Measurements from ENCODE around the gene CCM2. TPM values are rescaled to one million over a fixed set of nuclear protein-coding genes. Genes with fewer than 3 reads are reported as not detected.

Gene CCM2
- total and polyA plus RNA-seq, 7 donors, result 33.3 to 110 (median 49.9) TPM

DNA sequence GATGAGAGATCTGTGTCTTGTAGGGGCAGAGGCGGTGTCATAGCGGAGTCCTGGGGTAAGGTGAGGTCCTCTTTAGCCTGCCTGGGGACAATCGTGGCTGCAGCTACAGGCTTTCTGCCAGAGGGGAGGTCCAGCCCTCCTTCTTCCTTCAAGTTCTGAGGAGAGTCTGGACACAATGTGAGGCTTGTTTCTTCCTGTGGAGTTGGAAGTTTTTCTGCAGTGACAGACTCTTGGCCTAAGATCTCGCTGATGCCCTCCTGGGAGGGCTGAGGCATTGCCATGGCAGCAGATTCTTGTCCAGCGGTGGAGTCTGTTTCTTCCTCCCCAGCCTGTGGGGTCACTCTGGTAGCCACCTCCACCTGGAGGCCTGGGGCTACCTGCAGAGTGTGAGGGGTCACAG lies 84.3 kb downstream of the CCM2 start:
- H3K4me3 ChIP-seq, result no peak overlapping the region
- DNase-seq (no peak), ATAC-seq (no peak)
- H3K27me3 ChIP-seq (ENCODE audit: insufficient read depth in 3 of 3, low read length in 2 of 3), result peaks cover 0 to 6% (median 0%) of the 10 kb centered on the region in 3 donors
- no peak overlapping the region for H3K27ac ChIP-seq
- TF ChIP-seq, protein P1, sequence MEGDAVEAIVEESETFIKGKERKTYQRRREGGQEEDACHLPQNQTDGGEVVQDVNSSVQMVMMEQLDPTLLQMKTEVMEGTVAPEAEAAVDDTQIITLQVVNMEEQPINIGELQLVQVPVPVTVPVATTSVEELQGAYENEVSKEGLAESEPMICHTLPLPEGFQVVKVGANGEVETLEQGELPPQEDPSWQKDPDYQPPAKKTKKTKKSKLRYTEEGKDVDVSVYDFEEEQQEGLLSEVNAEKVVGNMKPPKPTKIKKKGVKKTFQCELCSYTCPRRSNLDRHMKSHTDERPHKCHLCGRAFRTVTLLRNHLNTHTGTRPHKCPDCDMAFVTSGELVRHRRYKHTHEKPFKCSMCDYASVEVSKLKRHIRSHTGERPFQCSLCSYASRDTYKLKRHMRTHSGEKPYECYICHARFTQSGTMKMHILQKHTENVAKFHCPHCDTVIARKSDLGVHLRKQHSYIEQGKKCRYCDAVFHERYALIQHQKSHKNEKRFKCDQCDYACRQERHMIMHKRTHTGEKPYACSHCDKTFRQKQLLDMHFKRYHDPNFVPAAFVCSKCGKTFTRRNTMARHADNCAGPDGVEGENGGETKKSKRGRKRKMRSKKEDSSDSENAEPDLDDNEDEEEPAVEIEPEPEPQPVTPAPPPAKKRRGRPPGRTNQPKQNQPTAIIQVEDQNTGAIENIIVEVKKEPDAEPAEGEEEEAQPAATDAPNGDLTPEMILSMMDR (IDR thresholded peaks at IDR 0.05), result no peak
- H3K9me3 ChIP-seq, result no peaks in the 10 kb centered on the region
- H3K4me1 ChIP-seq, result no peaks in the 10 kb centered on the region
- H3K36me3 ChIP-seq (ENCODE audit: insufficient read depth in 1 of 2, low read depth in 1 of 2), result no peaks in the 10 kb centered on the region
- intact Hi-C loops (cut with DNase I), result no loop called here
- 71 to 75% (median 73%) methylated on average over 5 of the region's 5 CpGs for WGBS, 3 donors

DNA sequence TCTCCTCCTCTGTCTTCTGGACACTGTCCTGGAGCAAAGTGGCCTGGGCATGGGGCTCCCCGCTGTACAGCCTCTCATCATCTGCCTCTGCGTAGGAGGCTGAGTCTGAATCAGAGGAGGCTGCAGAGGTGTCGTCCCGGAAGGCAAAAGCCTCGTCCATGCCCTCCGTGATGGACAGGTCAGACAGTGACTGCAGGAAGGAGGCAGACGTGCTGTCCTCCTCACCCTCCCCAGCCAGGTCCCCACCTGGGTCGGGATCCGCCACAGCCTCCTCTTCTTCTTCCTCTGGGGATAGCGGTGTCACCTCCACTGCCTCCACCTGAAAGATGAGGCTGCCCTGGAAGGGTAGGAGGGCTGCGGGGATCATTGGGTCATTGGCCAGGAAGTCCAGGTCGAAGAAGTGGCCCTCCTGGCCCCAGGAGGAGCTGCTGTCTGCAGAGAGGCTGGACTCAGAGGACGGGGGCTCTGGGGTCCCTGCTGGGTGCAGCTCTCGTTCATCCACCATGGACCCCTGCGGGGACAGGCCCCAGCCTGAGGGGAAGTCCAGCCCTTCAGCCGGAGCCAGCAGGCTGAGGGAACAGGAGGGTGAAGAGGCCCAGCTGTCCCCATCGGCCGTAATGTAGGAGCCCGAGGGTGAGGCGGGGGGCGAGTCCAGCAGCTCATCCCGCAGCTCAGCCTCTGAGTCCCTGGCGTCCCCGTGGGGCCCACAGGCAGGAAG lies 85.1 kb downstream of the CCM2 start:
- 71 to 80% (median 79%) methylated on average over 23 to 24 of the region's 24 CpGs for WGBS, 3 donors
- no peak overlapping the region for H3K4me3 ChIP-seq
- no peak overlapping the region for H3K27ac ChIP-seq
- intact Hi-C loops (cut with DNase I), result loop anchor here in 1 of 2 donors (5.0 kb wide), 1 partner anchor 52 kb away; no protein-coding TSS in a partner anchor
- DNase-seq (peak in 1 of 2 donors; percentile 40), ATAC-seq (no peak)
- H3K4me1 ChIP-seq, result no peaks in the 10 kb centered on the region
- no peaks in the 10 kb centered on the region for H3K36me3 ChIP-seq (ENCODE audit: insufficient read depth in 1 of 2, low read depth in 1 of 2)
- TF ChIP-seq, protein P1 (IDR thresholded peaks at IDR 0.05), result no peak
- H3K9me3 ChIP-seq, result no peaks in the 10 kb centered on the region
- peaks cover 0 to 9% (median 0%) of the 10 kb centered on the region in 3 donors for H3K27me3 ChIP-seq (ENCODE audit: insufficient read depth in 3 of 3, low read length in 2 of 3)

DNA sequence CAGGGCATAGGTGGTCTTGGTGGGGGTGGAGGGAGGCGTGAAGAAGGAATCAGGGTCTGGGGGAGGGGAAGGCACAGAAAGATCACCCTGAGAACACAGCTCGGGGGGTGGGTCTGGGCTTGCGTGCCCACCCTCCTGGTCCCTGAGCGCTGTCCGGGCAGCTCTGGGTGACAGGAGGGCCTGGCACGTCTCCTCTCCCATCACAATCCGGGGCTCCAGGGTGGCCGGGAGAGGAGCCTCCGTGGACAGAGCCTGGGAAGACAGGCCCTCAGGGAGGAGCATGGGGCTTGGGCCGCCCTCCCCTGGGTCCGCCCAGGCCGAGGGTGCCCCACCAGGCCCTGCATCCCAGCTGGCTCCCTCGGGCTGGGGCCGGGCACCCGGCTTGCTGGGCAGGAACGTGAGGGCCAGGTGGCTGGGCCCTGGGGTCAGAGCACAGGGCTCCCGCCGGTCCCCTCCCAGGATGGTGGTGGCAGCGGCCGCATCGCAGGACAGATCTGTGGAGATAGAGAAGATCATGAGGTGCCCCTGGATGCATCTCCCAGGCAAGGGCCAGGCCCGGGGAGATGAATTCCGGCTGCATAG lies 85.7 kb downstream of the CCM2 start:
- WGBS, 3 donors, result 81 to 83% (median 81%) methylated on average over 15 to 23 of the region's 23 CpGs

DNA sequence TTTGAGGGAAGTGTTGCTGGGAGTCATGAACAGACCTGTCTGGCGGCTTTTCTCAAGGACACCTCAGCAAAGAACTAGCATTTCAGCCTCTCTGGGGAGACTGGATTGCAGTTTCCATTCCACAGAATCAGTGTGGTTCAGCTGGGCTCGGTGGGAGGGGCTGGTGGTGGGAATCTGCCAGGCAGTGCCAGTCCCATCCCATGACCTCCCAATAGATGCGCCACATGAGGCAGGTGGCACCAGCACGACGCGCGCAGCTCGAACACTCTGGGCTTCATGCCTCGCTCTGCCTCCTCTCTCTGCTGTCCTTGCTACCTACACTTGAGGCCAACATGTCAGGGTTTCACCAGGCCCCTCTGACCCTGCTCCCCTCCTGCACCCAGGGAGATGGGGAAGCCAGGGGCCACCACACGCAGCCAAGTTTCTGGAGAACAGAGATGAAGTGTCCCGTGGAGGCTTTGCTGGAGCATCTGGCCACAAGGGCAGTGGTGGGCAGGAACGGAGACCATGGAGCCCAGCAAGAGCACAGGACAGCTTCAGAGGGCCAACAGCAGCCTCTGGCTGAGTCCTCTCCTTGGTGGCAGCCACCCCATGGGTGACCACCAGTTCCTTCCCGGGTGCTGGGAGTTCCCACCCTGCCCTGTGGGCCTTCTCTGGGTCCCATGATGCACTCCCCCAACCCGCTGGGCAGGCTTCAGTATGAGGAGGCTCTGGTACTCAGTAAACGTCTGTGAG lies 86.5 kb downstream of the CCM2 start:
- H3K36me3 ChIP-seq (ENCODE audit: insufficient read depth in 1 of 2, low read depth in 1 of 2), result no peaks in the 10 kb centered on the region
- TF ChIP-seq, protein P1 (IDR thresholded peaks at IDR 0.05), result no peak
- no peaks in the 10 kb centered on the region for H3K4me1 ChIP-seq
- ATAC-seq, result no peak
- 83 to 88% (median 84%) methylated on average over 15 of the region's 15 CpGs for WGBS, 3 donors
- no peak for DNase-seq
- H3K9me3 ChIP-seq, result no peaks in the 10 kb centered on the region
- no peak overlapping the region for H3K4me3 ChIP-seq
- intact Hi-C loops (cut with DNase I), result loop anchor here in 1 of 2 donors (5.0 kb wide), 1 partner anchor 51 kb away; no protein-coding TSS in a partner anchor
- H3K27me3 ChIP-seq (ENCODE audit: insufficient read depth in 3 of 3, low read length in 2 of 3), result peaks cover 0 to 9% (median 0%) of the 10 kb centered on the region in 3 donors
- H3K27ac ChIP-seq, result no peak overlapping the region

More for the DNA sequence above, 85.7 kb downstream of the CCM2 start:
- H3K4me3 ChIP-seq, result no peak overlapping the region
- no peaks in the 10 kb centered on the region for H3K9me3 ChIP-seq
- ATAC-seq, result no peak
- peak in 1 of 2 donors; percentile 29 for DNase-seq
- TF ChIP-seq, protein P1 (IDR thresholded peaks at IDR 0.05), result no peak
- no peaks in the 10 kb centered on the region for H3K36me3 ChIP-seq (ENCODE audit: insufficient read depth in 1 of 2, low read depth in 1 of 2)
- H3K27ac ChIP-seq, result no peak overlapping the region
- intact Hi-C loops (cut with DNase I), result loop anchor here in 1 of 2 donors (5.0 kb wide), 1 partner anchor 52 kb away; no protein-coding TSS in a partner anchor
- peaks cover 0 to 9% (median 0%) of the 10 kb centered on the region in 3 donors for H3K27me3 ChIP-seq (ENCODE audit: insufficient read depth in 3 of 3, low read length in 2 of 3)
- H3K4me1 ChIP-seq, result no peaks in the 10 kb centered on the region
